GM10266 (cell line): ENCODE measurements around the gene NOP16.

Source experiments
- DNase-seq: peaks from one replicate; pipeline ENCODE4 v3.0.0; 2012; ENCODE audit errors: extremely low spot score
- CTCF ChIP-seq: IDR thresholded peaks from 2 replicates; pipeline ENCODE4 v1.5.1; 2012; ENCODE audit warnings: mild to moderate bottlenecking, low read depth; ENCODE audit not compliant: control insufficient read depth, insufficient read depth; ENCODE audit errors: missing control alignments

Gene NOP16

GRCh38 chr5:176384366-176384930 lies 4.0 kb downstream of the NOP16 start:
- no peak for TF ChIP-seq CTCF
- DNase-seq: no peak

- no peak for DNase-seq
- TF ChIP-seq CTCF: no peak
Measured at GRCh38 chr5:176383961-176384360, 4.4 kb downstream of the NOP16 start.

GRCh38 chr5:176383248-176383905 lies 5.0 kb downstream of the NOP16 start:
- TF ChIP-seq CTCF: no peak
- DNase-seq: no peak

- no peak for TF ChIP-seq CTCF
- no peak for DNase-seq
Measured at GRCh38 chr5:176382721-176383120, 5.7 kb downstream of the NOP16 start.

- no peak for TF ChIP-seq CTCF
- no peak for DNase-seq
Measured at GRCh38 chr5:176381979-176382378, 6.4 kb downstream of the NOP16 start.

GRCh38 chr5:176381423-176381822 lies 7.0 kb downstream of the NOP16 start:
- no peak for DNase-seq
- no peak for TF ChIP-seq CTCF

- TF ChIP-seq CTCF: no peak
- DNase-seq: no peak
Measured at GRCh38 chr5:176379881-176380280, 8.5 kb downstream of the NOP16 start.
